Measurements from ENCODE around the gene CEP70. TPM values are rescaled to one million over a fixed set of nuclear protein-coding genes. Genes with fewer than 3 reads are reported as not detected.

The CEP70 gene, protein sequence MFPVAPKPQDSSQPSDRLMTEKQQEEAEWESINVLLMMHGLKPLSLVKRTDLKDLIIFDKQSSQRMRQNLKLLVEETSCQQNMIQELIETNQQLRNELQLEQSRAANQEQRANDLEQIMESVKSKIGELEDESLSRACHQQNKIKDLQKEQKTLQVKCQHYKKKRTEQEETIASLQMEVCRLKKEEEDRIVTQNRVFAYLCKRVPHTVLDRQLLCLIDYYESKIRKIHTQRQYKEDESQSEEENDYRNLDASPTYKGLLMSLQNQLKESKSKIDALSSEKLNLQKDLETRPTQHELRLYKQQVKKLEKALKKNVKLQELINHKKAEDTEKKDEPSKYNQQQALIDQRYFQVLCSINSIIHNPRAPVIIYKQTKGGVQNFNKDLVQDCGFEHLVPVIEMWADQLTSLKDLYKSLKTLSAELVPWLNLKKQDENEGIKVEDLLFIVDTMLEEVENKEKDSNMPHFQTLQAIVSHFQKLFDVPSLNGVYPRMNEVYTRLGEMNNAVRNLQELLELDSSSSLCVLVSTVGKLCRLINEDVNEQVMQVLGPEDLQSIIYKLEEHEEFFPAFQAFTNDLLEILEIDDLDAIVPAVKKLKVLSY
- total RNA-seq (100 to 1,000 TPM in 1 of 7 donors, 10 to 100 TPM in 6; 49.1 to 101 (median 68.1) TPM), polyA plus RNA-seq (10 to 100 TPM; 12.4 to 15.5 TPM)
- long read RNA-seq, donor 1, transcript CEP70-201 (18 exons, 2,732 nt), result major isoform, 11 of 57 reads
- long read RNA-seq, donor 1, transcript CEP70-211 (18 exons, 1,993 nt), result minor isoform, 9 of 57 reads
- long read RNA-seq, donor 1, partial matches to known transcripts, result 11 of 57 reads
- long read RNA-seq, donor 1, other reads (novel, unspliced or antisense), result 21 of 57 reads
- long read RNA-seq, donor 2, partial matches to known transcripts, result 0 of 4 reads
- long read RNA-seq, donor 2, other reads (novel, unspliced or antisense), result 0 of 4 reads
- long read RNA-seq, donor 3, transcript CEP70-201 (18 exons, 2,732 nt), result major isoform, 15 of 26 reads
- long read RNA-seq, donor 3, partial matches to known transcripts, result 4 of 26 reads
- long read RNA-seq, donor 3, other reads (novel, unspliced or antisense), result 4 of 26 reads

DNA sequence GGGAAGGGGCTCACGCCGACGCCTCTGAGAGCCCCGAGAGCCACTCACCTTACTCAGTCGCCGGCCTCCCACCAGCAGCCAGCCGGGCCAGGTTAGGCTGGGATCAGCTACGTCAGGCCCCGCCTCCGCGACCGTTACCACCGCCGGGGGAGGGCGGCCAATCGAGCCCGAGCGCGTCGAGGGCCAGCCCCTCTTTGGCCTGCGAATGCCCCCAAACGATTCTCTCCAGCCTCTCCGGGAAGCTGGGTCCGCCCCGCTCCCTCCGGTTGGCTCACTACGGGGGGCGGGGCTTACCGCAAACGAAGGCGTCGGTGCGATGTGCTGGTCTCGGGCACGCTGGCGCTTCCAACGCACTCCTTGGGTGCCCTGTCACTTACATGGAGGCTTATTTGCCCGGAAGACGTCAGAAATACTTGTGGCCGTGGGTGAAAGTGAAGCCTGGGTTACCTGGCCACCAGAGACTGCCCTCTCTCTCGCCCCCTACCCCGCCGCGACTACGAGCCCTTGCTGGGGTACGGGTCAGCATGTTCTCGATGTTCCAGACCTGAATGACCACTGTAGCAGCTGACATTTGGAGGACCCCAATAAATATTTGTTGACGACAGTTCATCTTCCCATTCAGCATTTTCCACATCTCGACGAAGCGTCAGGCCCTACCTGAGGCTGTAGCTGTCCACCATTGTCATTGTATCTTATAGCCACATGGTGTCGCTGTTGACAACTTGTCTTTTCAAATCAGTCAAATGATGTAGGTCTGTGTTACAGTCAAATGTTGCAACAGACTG is at the start of gene CEP70:
Gene CEP70 (minus strand): TSS at position 111 of the 785 bp plus-strand sequence. CDS start 21,333 bp downstream, outside the sequence.
- Histone ChIP-seq H3K9me3 (no peaks in the 10 kb centered on the region), H3K4me3 (peak within 1 kb of the TSS; percentile 66), H3K27me3 (no peaks in the 10 kb centered on the region), H3K36me3 (no peaks in the 10 kb centered on the region), H3K4me1 (ENCODE audit: insufficient read depth) (peaks cover 4% of the 10 kb centered on the region), H3K27ac (peak within 1 kb of the TSS; percentile 79 to 92)
- TF ChIP-seq POLR2A (IDR thresholded peaks at IDR 0.05), result peak; percentile 96
- peak; percentile 50 for TF ChIP-seq EP300 (IDR thresholded peaks at IDR 0.05)
- TF ChIP-seq, protein P1, sequence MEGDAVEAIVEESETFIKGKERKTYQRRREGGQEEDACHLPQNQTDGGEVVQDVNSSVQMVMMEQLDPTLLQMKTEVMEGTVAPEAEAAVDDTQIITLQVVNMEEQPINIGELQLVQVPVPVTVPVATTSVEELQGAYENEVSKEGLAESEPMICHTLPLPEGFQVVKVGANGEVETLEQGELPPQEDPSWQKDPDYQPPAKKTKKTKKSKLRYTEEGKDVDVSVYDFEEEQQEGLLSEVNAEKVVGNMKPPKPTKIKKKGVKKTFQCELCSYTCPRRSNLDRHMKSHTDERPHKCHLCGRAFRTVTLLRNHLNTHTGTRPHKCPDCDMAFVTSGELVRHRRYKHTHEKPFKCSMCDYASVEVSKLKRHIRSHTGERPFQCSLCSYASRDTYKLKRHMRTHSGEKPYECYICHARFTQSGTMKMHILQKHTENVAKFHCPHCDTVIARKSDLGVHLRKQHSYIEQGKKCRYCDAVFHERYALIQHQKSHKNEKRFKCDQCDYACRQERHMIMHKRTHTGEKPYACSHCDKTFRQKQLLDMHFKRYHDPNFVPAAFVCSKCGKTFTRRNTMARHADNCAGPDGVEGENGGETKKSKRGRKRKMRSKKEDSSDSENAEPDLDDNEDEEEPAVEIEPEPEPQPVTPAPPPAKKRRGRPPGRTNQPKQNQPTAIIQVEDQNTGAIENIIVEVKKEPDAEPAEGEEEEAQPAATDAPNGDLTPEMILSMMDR (IDR thresholded peaks at IDR 0.05), result peak; percentile 85 to 97 (median 93)
- WGBS, 3 donors, result 0 to 1% (median 0%) methylated on average over 35 to 52 of the region's 52 CpGs
- DNase-seq, result peak; percentile 96 to 97 (median 97)
- intact Hi-C loops (cut with DNase I), result loop anchor here (1.0 to 5.0 kb wide), 3 partner anchors 320 to 323 kb away; no protein-coding TSS in a partner anchor

DNA sequence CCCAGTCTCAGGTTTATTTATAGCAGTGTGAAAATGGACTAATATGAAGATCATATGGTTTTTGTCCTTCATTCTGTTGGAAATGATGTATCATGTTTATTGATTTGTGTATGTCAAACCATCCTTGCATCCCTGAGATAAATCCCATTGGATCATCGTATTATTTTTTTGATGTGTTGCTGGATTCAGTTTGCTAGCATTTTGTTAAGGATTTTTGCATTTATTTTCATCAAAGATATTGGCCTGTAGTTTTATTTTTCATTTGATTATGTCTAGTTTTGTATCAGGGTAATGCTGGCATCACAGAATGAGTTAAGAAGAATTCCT is 48.8 kb upstream of the CEP70 start:
- H3K36me3 ChIP-seq, result no peaks in the 10 kb centered on the region
- no peak for DNase-seq
- intact Hi-C loops (cut with DNase I), result no loop called here
- H3K9me3 ChIP-seq, result no peaks in the 10 kb centered on the region
- H3K4me3 ChIP-seq, result no peak overlapping the region
- H3K27me3 ChIP-seq, result no peaks in the 10 kb centered on the region
- no peak overlapping the region for H3K27ac ChIP-seq
- TF ChIP-seq, protein P1 (IDR thresholded peaks at IDR 0.05), result no peak
- TF ChIP-seq EP300 (IDR thresholded peaks at IDR 0.05), result no peak
- no peak for TF ChIP-seq POLR2A (IDR thresholded peaks at IDR 0.05)
- no peaks in the 10 kb centered on the region for H3K4me1 ChIP-seq (ENCODE audit: insufficient read depth)
- 92 to 100% (median 94%) methylated on average over 1 of the region's 1 CpG for WGBS, 3 donors

DNA sequence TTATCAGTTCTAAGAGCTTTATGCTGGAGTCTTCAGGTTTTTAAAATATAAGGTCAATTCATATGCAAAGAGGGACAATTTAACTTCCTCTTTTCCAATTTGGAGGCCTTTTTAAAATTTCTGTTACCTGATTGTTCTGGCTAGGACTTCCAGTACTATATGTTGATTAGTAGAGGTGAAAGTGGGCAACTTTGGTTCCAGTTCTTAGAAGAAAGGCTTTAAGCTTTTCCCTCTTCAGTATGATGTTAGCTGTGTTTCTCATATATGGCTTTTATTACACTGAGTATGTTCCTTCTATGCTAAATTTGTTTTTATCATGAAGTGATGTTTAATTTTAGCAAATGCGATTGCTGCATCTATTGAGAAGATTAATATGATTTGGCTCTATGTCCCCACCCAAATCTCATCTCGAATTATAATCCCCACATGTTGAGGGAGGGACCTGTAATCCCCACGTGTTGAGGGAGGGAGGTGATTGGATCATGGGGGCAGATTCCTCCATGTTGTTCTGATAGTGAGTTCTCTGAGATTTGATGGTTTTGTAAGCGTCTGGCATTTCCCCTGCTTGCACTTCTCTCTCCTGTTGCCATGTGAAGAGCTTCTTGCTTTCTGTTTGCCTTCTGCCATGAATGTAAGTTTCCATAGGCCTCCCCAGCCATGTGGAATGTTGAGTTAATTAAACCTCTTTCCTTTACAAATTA is 48.3 kb upstream of the CEP70 start:
- Histone ChIP-seq H3K36me3 (no peaks in the 10 kb centered on the region), H3K9me3 (no peaks in the 10 kb centered on the region), H3K27ac (no peak overlapping the region), H3K4me3 (no peak overlapping the region), H3K27me3 (no peaks in the 10 kb centered on the region), H3K4me1 (ENCODE audit: insufficient read depth) (no peaks in the 10 kb centered on the region)
- WGBS, 3 donors, result 77 to 84% (median 81%) methylated on average over 4 of the region's 4 CpGs
- TF ChIP-seq, protein P1 (IDR thresholded peaks at IDR 0.05), result no peak
- no peak for TF ChIP-seq POLR2A (IDR thresholded peaks at IDR 0.05)
- TF ChIP-seq EP300 (IDR thresholded peaks at IDR 0.05), result no peak
- intact Hi-C loops (cut with DNase I), result no loop called here
- no peak for DNase-seq
